ENCODE data around the gene GPX5.

Gene GPX5

DNA sequence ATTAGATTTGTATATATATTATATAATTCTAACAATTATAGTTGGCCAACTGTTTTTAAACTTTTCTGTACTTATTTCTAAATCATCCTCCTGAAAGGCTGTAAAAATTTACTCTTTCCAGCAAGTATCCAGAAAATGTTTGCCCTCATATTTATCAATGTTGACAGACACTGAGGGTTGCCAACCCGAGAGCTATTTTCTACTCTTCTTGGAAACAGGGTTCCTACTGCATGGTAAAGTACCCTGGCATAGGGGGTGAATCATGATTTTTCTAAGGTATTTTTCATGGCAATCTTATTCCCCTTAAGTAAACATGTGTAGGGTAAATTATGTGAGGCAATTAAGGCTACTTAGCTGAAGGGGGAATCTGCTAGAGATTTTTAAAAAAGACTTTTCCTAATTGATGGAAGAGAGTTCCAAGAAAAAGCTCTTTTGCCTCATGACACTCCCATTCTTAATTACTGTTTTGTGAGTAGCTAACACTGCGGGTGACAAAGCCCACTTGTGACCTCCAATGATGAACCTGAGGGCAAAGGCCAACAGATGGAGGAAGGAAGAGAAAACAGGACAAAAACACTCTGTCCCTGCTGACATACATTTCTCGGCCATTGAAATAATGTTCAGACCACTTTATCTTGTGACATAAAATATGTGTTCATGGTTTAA, 37.9 kb downstream of the GPX5 start:
- no peak for DNase-seq

DNA sequence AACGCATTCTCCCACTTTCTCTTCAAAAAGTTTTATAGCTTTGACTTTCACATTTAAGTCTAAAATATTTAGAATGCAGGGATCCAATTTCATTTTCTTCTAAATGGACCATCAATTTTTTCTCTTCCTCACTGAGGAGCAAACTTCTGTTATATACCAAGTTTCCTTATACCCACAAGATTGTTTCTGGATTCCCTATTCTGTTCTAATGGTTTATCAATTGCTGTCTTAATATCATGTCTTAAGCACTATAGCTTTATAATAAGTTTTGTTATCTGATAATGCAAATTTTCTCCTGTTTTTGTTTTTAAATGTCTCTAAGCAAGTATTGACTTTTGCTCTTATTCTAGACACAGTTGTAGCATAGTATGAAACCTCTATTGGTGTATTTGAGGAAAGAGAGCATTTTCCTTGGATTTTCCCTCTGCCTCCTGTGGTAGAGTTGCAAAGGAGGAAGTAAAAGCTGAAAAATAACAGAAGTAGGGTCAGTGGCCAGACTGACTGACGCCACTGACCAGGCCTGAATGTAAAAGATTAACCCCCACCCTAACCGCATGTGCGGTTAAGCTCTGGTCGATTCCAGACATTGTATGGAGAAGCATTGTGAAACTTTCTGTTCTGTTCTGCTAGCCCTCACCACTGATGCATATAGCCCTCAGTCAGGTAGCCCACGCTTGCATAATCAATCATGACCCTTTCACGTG, 40.3 kb downstream of the GPX5 start:
- no peak for DNase-seq

DNA sequence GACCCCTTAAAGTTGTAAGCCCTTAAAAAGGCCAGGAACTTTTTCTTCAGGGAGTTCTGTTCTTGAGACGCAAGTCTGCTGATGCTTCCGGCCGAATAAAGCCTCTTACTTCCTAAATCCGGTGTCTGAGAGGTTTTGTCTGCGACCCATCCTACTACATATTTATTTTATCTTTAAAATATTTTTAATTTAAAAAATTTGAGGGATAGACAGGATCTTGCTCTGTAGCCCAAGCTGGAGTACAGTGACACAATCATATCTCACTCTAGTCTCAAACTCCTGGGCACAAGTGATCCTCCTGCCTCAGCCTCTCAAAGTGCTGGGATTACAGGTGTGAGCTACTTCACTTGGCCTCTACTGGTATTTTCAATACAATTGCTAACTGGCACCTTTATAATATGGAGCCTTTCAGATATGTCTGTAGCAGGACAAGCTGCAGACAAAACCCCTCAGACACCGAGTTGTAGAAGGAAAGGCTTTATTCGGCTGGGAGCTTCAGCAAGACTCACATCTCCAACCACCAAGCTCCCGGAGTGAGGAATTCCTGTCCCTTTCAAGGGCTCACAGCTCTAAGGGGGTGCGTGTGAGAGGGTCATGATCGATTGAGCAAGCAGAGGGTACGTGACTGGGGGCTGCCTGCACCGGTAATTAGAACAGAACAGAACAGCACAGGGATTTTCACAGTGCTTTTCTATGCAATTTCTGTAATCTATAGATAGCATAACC, 41.0 kb downstream of the GPX5 start:
- DNase-seq, result no peak

DNA sequence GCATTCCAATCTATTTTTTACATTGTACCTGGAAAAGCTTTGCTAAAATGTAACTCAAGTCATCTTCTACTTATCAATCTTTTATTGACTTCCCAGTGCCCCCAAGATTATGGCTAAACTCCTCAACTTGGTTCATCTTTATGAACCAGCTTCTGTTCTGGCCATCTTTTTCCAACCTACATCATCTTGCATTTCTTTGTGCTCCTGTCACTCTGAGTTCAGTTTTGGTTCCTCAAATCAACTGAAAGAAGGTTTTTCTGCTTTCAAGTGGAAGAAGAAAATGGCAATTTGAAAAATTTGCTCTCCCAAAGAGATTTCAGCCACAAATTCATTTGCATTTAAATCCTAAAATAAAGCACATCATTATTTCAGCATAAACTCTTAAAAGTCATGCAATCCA, 41.8 kb downstream of the GPX5 start:
- DNase-seq, result no peak

DNA sequence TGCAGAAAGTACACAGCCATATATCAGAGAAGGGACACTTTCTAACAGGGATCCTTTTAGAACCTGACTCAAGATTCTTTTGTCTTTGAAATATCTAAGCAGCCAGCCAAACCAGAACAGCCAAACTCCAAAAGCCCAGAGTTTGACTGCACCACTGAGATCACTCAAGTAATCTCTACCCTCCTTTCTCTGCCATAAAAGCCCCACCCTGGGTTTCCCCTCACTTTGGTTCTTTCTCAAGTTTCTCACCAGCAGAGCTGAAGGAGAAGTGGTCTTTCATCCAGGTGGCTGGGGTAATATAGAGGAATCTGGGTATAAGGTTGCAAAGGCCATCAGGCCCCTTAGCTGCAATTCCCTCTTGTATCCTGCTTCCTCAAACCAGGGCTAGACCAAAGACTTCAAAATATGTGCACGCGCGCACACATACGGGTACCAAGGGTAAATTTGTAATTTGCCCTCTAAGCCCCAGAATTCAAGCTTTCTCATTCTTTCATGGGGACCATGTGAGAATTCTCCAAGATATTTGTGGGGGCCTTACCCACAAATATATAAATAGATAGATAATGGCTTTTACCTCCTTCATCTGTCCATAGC, 42.9 kb downstream of the GPX5 start:
- DNase-seq, result no peak

DNA sequence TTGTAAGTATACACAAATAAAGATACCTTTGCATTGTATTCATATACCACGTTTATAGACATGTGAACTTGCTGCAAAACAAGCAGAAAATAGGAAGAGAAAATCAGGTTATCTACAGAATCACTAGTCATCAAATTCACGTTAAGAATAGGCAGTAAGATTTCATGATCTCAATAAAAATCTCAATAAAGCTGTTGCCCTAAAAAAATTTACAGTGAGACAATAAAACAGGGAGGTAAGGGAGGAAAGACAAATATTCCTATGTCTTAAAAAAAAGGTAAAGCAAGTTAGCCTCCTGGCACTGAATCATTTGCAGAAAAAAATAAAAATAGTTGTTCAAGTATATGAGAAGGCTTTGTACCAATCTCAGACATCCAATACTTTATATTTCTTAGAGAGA, 44.1 kb downstream of the GPX5 start:
- DNase-seq, result no peak

DNA sequence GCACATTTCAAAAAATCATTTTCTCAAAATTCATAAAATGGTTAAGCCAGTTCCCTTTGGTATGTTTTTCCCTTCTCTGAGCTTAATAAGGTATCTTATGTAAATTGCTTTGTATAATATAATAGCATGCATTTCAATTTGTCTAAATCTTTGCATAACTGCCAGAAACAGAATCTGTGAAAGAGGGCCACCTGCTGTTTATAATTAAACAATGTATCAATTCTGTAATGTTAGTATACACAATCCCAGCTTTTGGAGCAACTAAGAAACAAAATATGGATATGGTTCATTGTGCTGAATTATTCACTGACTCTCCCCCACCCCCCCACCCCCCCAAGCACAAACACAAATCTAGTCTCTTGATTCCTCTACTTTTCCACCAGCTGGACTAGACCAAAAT, 54.8 kb downstream of the GPX5 start:
- no peak for DNase-seq

DNA sequence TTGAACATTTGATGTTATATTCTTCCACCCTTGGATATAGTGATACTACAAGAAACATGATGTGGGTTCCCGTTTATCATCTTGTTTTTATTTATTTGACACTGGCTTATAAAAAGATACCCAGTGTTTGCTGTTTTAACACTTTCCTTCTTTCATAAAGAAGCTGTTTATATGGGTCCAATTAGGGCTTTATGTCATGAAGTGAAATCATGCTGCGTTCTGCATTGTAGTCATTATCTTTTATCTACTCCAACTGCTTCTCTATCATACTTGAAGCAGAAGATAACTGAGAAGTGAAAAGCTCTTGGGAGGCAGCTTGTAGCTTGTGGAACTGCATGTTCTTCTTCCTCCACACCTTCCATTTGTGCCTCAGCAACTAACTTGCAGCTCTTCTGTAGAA, 57.8 kb downstream of the GPX5 start:
- DNase-seq, result no peak
